Esophagus squamous epithelium (tissue), 5 donors: ENCODE measurements around the gene MRPS23. TPM values are rescaled to one million over a fixed set of nuclear protein-coding genes. Genes with fewer than 3 reads are reported as not detected.

Experiments
- DNase-seq: peaks from one replicate; lab custom pipeline; 2025; lab: John Stamatoyannopoulos, UW
- H3K27ac ChIP-seq, 4 donors: fragments of 200-600 bp; sonication (generic); one replicate each; pipeline ENCODE4 v1.5.1; 2016 to 2019; ENCODE audit warnings: mild to moderate bottlenecking in 1 of 4
- H3K27me3 ChIP-seq, 4 donors: fragments of 200-600 bp; sonication (generic); 1 replicate in 3 of 4; 2 replicates in 1 of 4; pipeline versions ENCODE4 v1.5.1 to v1.6.0; 2017 to 2021; ENCODE audit warnings: antibody characterized with exemption in 1 of 4
- H3K36me3 ChIP-seq, 3 donors: fragments of 200-600 bp; sonication (generic); one replicate each; pipeline ENCODE4 v1.5.1; 2016 to 2019
- H3K4me1 ChIP-seq, 3 donors: fragments of 200-600 bp; sonication (generic); one replicate each; pipeline ENCODE4 v1.5.1; 2017 to 2019
- H3K4me3 ChIP-seq, 4 donors: fragments of 200-600 bp; sonication (generic); 1 replicate in 3 of 4; 2 replicates in 1 of 4; pipeline ENCODE4 v1.5.1; 2016 to 2019; ENCODE audit warnings: mild to moderate bottlenecking in 2 of 4, moderate library complexity in 1 of 4
- H3K9me3 ChIP-seq, 3 donors: fragments of 200-600 bp; sonication (generic); one replicate each; pipeline ENCODE4 v1.5.1; 2016 to 2019
- POLR2A ChIP-seq, 4 donors: fragments of 450-650 bp; IDR thresholded peaks; one replicate each; pipeline ENCODE4 v1.6.1; 2017; ENCODE audit warnings: antibody characterized with exemption in 4 of 4, mild to moderate bottlenecking in 4 of 4, moderate library complexity in 3 of 4
- WGBS, 2 donors: methylation state at CpG; one replicate each; pipeline ENCODE4 v1.1.5; 2018; 5-methylcytosine and 5-hydroxymethylcytosine counted together
- intact Hi-C: fragments of 100-400 bp; cut with DNase I; formaldehyde crosslinking; loops from one replicate; pipeline ENCODE4 v1.15.0; 2022
- total RNA-seq, 4 donors: library from RNA; depleted of rRNA; stranded (reverse); fragments of >200 nt; gene quantifications; one replicate each; pipeline ENCODE4 v1.1.0, GENCODE V29; 2016
- TF ChIP-seq, protein P1 (sequence below), 6 experiments: fragments of 450-650 bp in 4 of 6; fragments of 200-600 bp in 2 of 6; sonication (generic) in 2 of 6; IDR thresholded peaks; one replicate each; pipeline ENCODE4 v1.5.1; 2016 to 2019; ENCODE audit warnings: antibody characterized with exemption in 6 of 6, mild to moderate bottlenecking in 4 of 6, moderate library complexity in 4 of 6
- donor health status: DM: yes; HTN: yes; CAD: no.

Gene MRPS23
- total RNA-seq, 4 donors from 2014 or later = 9.9 to 25.2 (median 20.8) TPM

DNA sequence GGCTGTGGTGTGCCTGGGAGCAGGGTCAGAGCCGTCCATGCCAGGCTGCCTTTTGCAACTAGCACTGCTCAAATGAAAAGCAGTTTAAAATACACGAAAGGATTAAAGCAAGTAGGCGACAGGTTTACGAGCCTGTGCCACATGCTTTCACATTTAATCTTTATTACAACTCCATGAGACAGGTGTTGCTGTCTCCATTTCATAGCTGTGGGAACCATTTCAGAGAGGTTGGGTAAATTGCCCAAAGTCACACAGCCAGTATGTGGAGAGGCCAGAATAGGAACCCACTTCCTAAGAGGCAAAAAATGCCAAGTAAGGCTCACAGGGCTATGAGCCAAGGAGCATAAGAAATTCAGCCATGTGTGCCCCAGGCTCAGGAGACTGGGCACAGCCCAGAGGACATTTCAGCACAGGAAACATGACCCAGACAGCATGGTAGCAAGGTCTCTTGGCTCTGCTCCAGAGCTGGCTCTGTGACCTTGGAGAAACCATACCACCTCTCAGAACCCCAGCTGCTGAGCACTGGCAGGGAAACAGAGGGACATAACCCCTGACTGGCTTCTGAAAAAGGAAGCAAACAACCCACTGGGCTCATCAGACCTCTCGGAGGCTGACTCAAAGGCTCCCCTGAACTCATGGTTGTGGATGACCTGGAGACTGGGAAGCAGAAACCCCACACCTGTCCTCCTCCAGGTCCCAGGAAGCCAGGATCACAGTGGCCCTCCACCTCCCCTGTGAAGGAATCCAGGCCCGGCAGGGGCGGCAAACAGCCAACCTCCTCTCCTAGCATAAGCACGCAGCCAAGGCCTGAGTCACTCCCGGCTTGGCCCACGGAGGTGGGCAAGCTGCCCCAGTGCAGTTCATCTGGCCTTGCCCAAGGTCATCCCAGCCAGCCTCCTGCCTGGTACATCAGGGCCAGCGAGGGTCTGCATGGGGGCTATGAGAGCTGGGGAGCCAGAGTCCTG, 40.3 kb upstream of the MRPS23 start:
- TF ChIP-seq, protein P1, sequence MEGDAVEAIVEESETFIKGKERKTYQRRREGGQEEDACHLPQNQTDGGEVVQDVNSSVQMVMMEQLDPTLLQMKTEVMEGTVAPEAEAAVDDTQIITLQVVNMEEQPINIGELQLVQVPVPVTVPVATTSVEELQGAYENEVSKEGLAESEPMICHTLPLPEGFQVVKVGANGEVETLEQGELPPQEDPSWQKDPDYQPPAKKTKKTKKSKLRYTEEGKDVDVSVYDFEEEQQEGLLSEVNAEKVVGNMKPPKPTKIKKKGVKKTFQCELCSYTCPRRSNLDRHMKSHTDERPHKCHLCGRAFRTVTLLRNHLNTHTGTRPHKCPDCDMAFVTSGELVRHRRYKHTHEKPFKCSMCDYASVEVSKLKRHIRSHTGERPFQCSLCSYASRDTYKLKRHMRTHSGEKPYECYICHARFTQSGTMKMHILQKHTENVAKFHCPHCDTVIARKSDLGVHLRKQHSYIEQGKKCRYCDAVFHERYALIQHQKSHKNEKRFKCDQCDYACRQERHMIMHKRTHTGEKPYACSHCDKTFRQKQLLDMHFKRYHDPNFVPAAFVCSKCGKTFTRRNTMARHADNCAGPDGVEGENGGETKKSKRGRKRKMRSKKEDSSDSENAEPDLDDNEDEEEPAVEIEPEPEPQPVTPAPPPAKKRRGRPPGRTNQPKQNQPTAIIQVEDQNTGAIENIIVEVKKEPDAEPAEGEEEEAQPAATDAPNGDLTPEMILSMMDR (IDR thresholded peaks at IDR 0.05) = peak in 1 of 6 experiments; percentile 18
- TF ChIP-seq POLR2A (IDR thresholded peaks at IDR 0.05) = no peak
- no peak overlapping the region for H3K4me3 ChIP-seq
- peaks cover 0 to 8% (median under 1%) of the 10 kb centered on the region in 3 donors for H3K36me3 ChIP-seq
- peaks cover 49 to 73% (median 63%) of the 10 kb centered on the region in 3 donors for H3K4me1 ChIP-seq
- DNase-seq = no peak
- WGBS, 2 donors = 58 to 75% methylated on average over 4 to 8 of the region's 11 CpGs
- intact Hi-C loops = loop anchor here (10.0 kb wide), 2 partner anchors 55 to 95 kb away; partner anchors contain the start of gene VEZF1
- H3K27me3 ChIP-seq = no peaks in the 10 kb centered on the region
- H3K27ac ChIP-seq = peak overlapping the region; percentile 63 to 96 (median 94)
- H3K9me3 ChIP-seq = no peaks in the 10 kb centered on the region

DNA sequence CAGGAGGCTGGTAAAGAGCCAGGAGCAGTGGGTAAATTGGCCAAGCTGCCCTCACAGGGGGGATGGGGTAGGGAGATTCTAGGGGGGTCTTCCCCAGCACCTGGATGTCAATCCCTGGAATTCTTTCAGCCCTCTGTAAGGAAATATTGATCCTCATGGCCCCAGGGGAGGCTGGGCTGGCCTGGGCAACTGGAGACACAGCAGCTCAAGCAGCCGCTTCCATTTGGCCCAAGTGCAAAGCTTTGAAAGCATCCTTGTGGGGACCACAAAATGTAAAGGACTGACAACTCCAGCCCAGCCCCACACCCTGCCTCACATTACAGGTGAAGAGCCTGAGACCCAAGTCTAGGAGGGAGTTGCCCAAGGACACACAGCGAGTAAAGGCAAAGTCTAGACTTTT, 39.4 kb upstream of the MRPS23 start:
- TF ChIP-seq, protein P1 (IDR thresholded peaks at IDR 0.05) = no peak
- no peak for TF ChIP-seq POLR2A (IDR thresholded peaks at IDR 0.05)
- intact Hi-C loops = no loop called here
- 63 to 73% methylated on average over 1 to 2 of the region's 2 CpGs for WGBS, 2 donors
- Histone ChIP-seq H3K4me3 (no peak overlapping the region), H3K27me3 (no peaks in the 10 kb centered on the region), H3K27ac (peak overlapping the region; percentile 63 to 96 (median 94)), H3K4me1 (peaks cover 46 to 63% (median 59%) of the 10 kb centered on the region in 3 donors), H3K36me3 (peaks cover 3 to 17% (median 8%) of the 10 kb centered on the region in 3 donors), H3K9me3 (no peaks in the 10 kb centered on the region)
- no peak for DNase-seq

DNA sequence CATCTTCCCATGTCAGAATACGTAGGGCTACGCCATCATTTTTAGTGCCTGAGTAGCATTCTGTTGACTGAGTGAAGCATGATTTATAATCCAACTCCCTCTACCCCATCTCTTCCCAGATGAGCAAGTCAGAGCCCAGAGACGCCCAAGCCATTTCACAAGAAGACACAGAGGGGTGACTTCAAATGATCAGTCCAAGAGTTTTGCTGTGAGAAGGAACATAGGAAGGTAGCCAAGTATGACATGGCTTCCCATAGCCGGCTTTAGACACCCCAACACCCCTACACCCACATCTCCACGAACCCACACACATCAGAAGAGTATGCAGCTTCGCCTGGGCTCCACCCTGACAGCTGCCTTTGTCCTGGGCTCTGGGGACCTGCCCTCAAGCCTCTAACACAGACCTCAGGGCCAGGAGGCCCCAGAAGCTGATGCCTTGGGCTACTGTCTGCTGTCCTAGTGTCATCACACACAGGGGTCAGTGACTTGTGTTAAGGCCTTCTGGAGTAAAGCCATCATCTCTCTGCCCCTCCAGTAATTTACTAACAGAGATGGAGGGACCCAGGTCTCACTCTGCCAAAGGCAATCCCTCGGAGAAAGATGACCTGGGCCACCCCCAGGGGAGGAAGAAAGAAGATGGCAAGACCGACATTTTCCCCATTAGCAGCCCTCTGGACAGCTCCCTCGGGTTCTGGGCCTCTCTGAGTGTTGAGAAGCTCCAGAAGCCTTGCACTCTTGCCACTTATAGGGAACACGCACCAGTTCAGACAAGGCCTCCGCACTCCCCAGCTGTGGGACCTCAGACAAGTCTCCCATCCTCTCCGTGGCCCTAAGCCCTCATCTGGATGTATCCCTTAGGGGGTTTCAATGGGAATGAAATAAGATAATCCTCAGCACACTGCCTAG, 38.7 kb upstream of the MRPS23 start:
- no peak overlapping the region for H3K4me3 ChIP-seq
- H3K4me1 ChIP-seq = peaks cover 40 to 56% (median 52%) of the 10 kb centered on the region in 3 donors
- H3K27me3 ChIP-seq = no peaks in the 10 kb centered on the region
- no peaks in the 10 kb centered on the region for H3K9me3 ChIP-seq
- WGBS, 2 donors = 58 to 67% methylated on average over 5 to 9 of the region's 12 CpGs
- H3K27ac ChIP-seq = peak overlapping the region in 3 of 4 donors; percentile 93 to 96 (median 95)
- intact Hi-C loops = no loop called here
- no peak for TF ChIP-seq POLR2A (IDR thresholded peaks at IDR 0.05)
- TF ChIP-seq, protein P1 (IDR thresholded peaks at IDR 0.05) = no peak
- peaks cover 3 to 23% (median 8%) of the 10 kb centered on the region in 3 donors for H3K36me3 ChIP-seq
- no peak for DNase-seq

DNA sequence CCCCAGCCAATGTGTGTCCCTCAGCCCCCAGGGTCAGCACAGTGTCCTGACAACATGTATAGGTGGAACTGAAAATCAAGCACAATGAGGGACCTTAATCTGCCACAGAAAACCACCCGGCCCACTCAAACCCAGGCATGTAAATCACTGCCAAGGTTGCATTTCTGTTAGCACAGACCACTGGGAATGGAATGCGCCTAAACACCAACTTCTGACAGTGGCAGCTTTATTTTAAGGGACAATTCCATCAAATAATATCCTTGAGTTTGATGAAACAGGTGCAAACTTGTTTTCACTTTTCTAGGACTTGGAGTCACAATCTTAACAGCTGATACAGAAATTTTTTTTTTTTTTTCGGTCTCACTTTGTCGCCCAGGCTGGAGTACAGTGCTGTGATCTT, 37.3 kb upstream of the MRPS23 start:
- Histone ChIP-seq H3K4me1 (peaks cover 26 to 45% (median 39%) of the 10 kb centered on the region in 3 donors), H3K27me3 (no peaks in the 10 kb centered on the region), H3K36me3 (peaks cover 3 to 37% (median 8%) of the 10 kb centered on the region in 3 donors), H3K9me3 (no peaks in the 10 kb centered on the region), H3K27ac (no peak overlapping the region), H3K4me3 (no peak overlapping the region)
- 70 to 87% methylated on average over 4 of the region's 4 CpGs for WGBS, 2 donors
- intact Hi-C loops = no loop called here
- TF ChIP-seq, protein P1 (IDR thresholded peaks at IDR 0.05) = no peak
- no peak for TF ChIP-seq POLR2A (IDR thresholded peaks at IDR 0.05)
- no peak for DNase-seq
